ENCODE results near the gene CHIT1. TPM values are rescaled to one million over a fixed set of nuclear protein-coding genes. Genes with fewer than 3 reads are reported as not detected.

Gene CHIT1
- polyA plus RNA-seq, 1 donor from 2014 or later: not detected

DNA sequence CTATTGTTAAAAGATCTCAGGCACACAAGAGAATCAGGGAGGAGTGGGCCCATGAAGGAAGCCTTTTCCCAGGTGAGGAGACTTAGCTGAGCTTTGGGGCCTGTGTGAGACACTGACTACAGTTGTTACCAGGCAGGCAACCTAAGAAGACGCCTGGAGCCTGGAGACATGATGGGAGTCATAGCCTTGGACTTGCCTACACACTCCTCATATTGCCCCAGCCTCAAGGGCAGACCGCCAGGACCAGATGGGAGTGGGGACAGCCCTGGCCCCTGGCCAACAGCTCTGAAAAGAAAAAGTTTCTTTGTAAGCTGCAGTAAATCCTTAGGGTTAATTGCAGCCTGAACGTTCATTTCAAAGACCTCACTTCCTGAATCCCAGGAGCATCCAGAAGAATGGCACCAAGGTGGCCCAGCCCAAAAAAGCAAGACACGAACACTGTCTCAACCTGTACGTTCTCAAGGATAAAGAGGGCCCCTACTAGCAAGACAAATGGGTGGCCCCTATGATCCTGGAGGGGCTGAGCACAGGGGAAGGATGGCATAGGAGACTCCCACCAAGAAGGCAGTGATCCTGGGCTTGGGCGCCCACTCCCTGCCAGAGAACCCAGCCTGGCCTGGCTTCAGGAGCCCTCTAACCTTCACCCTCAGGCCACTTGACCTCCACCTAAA is 42.6 kb upstream of the CHIT1 start:
- H3K9me3 ChIP-seq (ENCODE audit: low read length): no peaks in the 10 kb centered on the region
- no peaks in the 10 kb centered on the region for H3K79me2 ChIP-seq (replicated peaks; ENCODE audit: insufficient read depth, low read length)
- H3K9ac ChIP-seq (ENCODE audit: low read length): no peak overlapping the region
- no peaks in the 10 kb centered on the region for H3K9me2 ChIP-seq (ENCODE audit: insufficient read depth, low read length)
- no peaks in the 10 kb centered on the region for H3F3A ChIP-seq (ENCODE audit: insufficient read depth, low read length, poor library complexity, severe bottlenecking)
- no peaks in the 10 kb centered on the region for H3K36me3 ChIP-seq (ENCODE audit: insufficient read depth, low read length)
- H3K27ac ChIP-seq (ENCODE audit: low read length): no peak overlapping the region
- no peak overlapping the region for H2AFZ ChIP-seq (ENCODE audit: low read depth, low read length)
- H4K20me1 ChIP-seq (ENCODE audit: insufficient read depth): no peaks in the 10 kb centered on the region
- no peak overlapping the region for H3K4me3 ChIP-seq (ENCODE audit: low read length)
- H3K4me2 ChIP-seq (ENCODE audit: low read length): no peak overlapping the region
- TF ChIP-seq, protein P1, sequence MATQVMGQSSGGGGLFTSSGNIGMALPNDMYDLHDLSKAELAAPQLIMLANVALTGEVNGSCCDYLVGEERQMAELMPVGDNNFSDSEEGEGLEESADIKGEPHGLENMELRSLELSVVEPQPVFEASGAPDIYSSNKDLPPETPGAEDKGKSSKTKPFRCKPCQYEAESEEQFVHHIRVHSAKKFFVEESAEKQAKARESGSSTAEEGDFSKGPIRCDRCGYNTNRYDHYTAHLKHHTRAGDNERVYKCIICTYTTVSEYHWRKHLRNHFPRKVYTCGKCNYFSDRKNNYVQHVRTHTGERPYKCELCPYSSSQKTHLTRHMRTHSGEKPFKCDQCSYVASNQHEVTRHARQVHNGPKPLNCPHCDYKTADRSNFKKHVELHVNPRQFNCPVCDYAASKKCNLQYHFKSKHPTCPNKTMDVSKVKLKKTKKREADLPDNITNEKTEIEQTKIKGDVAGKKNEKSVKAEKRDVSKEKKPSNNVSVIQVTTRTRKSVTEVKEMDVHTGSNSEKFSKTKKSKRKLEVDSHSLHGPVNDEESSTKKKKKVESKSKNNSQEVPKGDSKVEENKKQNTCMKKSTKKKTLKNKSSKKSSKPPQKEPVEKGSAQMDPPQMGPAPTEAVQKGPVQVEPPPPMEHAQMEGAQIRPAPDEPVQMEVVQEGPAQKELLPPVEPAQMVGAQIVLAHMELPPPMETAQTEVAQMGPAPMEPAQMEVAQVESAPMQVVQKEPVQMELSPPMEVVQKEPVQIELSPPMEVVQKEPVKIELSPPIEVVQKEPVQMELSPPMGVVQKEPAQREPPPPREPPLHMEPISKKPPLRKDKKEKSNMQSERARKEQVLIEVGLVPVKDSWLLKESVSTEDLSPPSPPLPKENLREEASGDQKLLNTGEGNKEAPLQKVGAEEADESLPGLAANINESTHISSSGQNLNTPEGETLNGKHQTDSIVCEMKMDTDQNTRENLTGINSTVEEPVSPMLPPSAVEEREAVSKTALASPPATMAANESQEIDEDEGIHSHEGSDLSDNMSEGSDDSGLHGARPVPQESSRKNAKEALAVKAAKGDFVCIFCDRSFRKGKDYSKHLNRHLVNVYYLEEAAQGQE (IDR thresholded peaks at IDR 0.05; ENCODE audit: borderline replicate concordance): no peak
- TF ChIP-seq SMC3 (conservative IDR thresholded peaks at IDR 0.05; ENCODE audit: poor library complexity) (no peak), TAF1 (IDR thresholded peaks at IDR 0.05; ENCODE audit: low read depth) (no peak), RAD21 (conservative IDR thresholded peaks at IDR 0.05) (no peak), POLR2AphosphoS5 (IDR thresholded peaks at IDR 0.05) (no peak), MXI1 (conservative IDR thresholded peaks at IDR 0.05; ENCODE audit: poor library complexity, severe bottlenecking) (no peak), EZH2 (IDR thresholded peaks at IDR 0.05; ENCODE audit: borderline replicate concordance, insufficient read depth, low read length, poor library complexity, severe bottlenecking) (no peak), EP300 (conservative IDR thresholded peaks at IDR 0.05; ENCODE audit: poor library complexity, severe bottlenecking) (no peak)
- TF ChIP-seq, protein P2, sequence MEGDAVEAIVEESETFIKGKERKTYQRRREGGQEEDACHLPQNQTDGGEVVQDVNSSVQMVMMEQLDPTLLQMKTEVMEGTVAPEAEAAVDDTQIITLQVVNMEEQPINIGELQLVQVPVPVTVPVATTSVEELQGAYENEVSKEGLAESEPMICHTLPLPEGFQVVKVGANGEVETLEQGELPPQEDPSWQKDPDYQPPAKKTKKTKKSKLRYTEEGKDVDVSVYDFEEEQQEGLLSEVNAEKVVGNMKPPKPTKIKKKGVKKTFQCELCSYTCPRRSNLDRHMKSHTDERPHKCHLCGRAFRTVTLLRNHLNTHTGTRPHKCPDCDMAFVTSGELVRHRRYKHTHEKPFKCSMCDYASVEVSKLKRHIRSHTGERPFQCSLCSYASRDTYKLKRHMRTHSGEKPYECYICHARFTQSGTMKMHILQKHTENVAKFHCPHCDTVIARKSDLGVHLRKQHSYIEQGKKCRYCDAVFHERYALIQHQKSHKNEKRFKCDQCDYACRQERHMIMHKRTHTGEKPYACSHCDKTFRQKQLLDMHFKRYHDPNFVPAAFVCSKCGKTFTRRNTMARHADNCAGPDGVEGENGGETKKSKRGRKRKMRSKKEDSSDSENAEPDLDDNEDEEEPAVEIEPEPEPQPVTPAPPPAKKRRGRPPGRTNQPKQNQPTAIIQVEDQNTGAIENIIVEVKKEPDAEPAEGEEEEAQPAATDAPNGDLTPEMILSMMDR (IDR thresholded peaks at IDR 0.05; ENCODE audit: poor library complexity, severe bottlenecking): no peak
- no peaks in the 10 kb centered on the region for H3K27me3 ChIP-seq (ENCODE audit: insufficient read depth, low read depth, low read length)

DNA sequence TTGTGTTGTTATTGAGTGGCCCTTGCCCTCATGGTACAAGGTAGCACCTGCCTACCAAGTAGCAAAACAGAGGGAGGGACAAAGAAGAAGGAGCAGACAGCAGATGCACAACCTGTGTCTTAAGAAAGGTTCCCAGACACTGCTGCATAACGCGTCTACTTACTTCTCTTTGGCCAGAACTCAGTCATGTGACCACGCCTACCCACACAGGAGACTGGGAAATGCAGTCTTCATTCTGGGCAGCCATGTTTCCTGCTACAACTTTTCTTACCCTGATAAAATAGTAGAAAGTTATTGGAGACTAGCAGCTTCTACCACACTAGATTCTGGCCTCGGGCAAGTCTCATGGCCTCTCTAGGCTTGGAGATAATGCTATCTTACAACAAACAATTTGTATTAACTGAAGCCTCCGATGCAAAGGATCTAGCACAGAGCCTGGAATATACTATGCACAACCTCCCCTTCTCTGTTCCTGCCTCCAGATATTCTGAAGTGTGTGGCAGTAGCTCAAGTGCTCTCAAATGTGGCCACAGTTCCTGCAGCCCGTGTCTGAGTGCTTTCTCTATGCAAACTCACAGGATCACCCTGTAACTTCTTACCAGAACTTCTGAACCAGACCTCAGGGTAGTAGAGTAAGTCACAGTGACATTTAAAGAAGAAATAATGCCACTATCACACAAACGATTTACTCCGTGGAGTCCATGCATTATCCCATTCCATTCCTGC is 41.7 kb upstream of the CHIT1 start:
- H3K9me2 ChIP-seq (ENCODE audit: insufficient read depth, low read length): no peaks in the 10 kb centered on the region
- H3K79me2 ChIP-seq (replicated peaks; ENCODE audit: insufficient read depth, low read length): no peaks in the 10 kb centered on the region
- H3K9me3 ChIP-seq (ENCODE audit: low read length): no peaks in the 10 kb centered on the region
- no peaks in the 10 kb centered on the region for H4K20me1 ChIP-seq (ENCODE audit: insufficient read depth)
- no peak overlapping the region for H3K27ac ChIP-seq (ENCODE audit: low read length)
- no peak overlapping the region for H3K9ac ChIP-seq (ENCODE audit: low read length)
- no peak overlapping the region for H3K4me2 ChIP-seq (ENCODE audit: low read length)
- no peaks in the 10 kb centered on the region for H3K27me3 ChIP-seq (ENCODE audit: insufficient read depth, low read depth, low read length)
- no peaks in the 10 kb centered on the region for H3K36me3 ChIP-seq (ENCODE audit: insufficient read depth, low read length)
- H3F3A ChIP-seq (ENCODE audit: insufficient read depth, low read length, poor library complexity, severe bottlenecking): no peaks in the 10 kb centered on the region
- no peak overlapping the region for H3K4me3 ChIP-seq (ENCODE audit: low read length)
- H2AFZ ChIP-seq (ENCODE audit: low read depth, low read length): no peak overlapping the region
- TF ChIP-seq MXI1 (conservative IDR thresholded peaks at IDR 0.05; ENCODE audit: poor library complexity, severe bottlenecking): no peak
- no peak for TF ChIP-seq EP300 (conservative IDR thresholded peaks at IDR 0.05; ENCODE audit: poor library complexity, severe bottlenecking)
- TF ChIP-seq TAF1 (IDR thresholded peaks at IDR 0.05; ENCODE audit: low read depth): no peak
- TF ChIP-seq EZH2 (IDR thresholded peaks at IDR 0.05; ENCODE audit: borderline replicate concordance, insufficient read depth, low read length, poor library complexity, severe bottlenecking): no peak
- TF ChIP-seq, protein P1 (IDR thresholded peaks at IDR 0.05; ENCODE audit: borderline replicate concordance): no peak
- TF ChIP-seq RAD21 (conservative IDR thresholded peaks at IDR 0.05): no peak
- TF ChIP-seq, protein P2 (IDR thresholded peaks at IDR 0.05; ENCODE audit: poor library complexity, severe bottlenecking): no peak
- no peak for TF ChIP-seq SMC3 (conservative IDR thresholded peaks at IDR 0.05; ENCODE audit: poor library complexity)
- no peak for TF ChIP-seq POLR2AphosphoS5 (IDR thresholded peaks at IDR 0.05)
